ENCODE measurements around the gene INKA1. TPM values are rescaled to one million over a fixed set of nuclear protein-coding genes. Genes with fewer than 3 reads are reported as not detected.

Gene INKA1
- polyA plus RNA-seq, 1 donor (not counting 4 experiments of a cell fraction or from before 2014, with no cell fraction given), result 10.1 TPM

DNA sequence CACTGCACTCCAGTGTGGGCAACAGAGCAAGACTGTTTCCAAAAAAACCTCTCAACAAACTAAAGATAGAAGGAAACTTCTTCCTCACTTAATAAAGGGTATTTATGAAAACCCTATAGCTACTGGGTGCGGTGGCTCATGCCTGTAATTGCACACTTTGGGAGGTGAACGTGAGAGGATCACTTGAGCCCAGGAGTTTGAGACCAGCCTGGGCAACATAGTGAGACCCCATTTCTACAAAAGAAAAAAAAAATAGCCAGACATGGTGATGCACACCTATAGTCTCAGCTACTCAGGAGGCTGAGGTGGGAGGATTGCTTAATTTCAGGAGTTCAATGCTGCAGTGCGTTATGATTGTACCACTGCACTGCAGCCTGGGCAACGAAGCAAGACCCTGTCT is 39.1 kb upstream of the INKA1 start:
- no peaks in the 10 kb centered on the region for H4K20me1 ChIP-seq (ENCODE audit: control insufficient read depth, extremely low read depth, insufficient read depth, low read length)
- H2AFZ ChIP-seq (ENCODE audit: control insufficient read depth, low read length), result no peak overlapping the region
- H3K4me3 ChIP-seq (ENCODE audit: control insufficient read depth in 2 of 3, extremely low read depth in 1 of 3, insufficient read depth in 2 of 3, low read depth in 1 of 3, low read length in 3 of 3), result no peak overlapping the region
- no peak overlapping the region for H3K9ac ChIP-seq (ENCODE audit: control insufficient read depth, extremely low read depth, insufficient read depth, low read length)
- no peak for FAIRE-seq
- H3K4me1 ChIP-seq (ENCODE audit: control insufficient read depth, extremely low read depth, insufficient read depth, low read length), result no peaks in the 10 kb centered on the region
- no peaks in the 10 kb centered on the region for H3K36me3 ChIP-seq (ENCODE audit: control insufficient read depth in 2 of 2, extremely low read depth in 1 of 2, insufficient read depth in 2 of 2, low read length in 2 of 2)
- no peak overlapping the region for H3K27ac ChIP-seq (ENCODE audit: control insufficient read depth, insufficient read depth, low read length)
- no peak for DNase-seq (ENCODE audit: low read depth, low spot score)
- no peaks in the 10 kb centered on the region for H3K27me3 ChIP-seq (ENCODE audit: control insufficient read depth, extremely low read depth, insufficient read depth, low read length)
- TF ChIP-seq, protein P1, sequence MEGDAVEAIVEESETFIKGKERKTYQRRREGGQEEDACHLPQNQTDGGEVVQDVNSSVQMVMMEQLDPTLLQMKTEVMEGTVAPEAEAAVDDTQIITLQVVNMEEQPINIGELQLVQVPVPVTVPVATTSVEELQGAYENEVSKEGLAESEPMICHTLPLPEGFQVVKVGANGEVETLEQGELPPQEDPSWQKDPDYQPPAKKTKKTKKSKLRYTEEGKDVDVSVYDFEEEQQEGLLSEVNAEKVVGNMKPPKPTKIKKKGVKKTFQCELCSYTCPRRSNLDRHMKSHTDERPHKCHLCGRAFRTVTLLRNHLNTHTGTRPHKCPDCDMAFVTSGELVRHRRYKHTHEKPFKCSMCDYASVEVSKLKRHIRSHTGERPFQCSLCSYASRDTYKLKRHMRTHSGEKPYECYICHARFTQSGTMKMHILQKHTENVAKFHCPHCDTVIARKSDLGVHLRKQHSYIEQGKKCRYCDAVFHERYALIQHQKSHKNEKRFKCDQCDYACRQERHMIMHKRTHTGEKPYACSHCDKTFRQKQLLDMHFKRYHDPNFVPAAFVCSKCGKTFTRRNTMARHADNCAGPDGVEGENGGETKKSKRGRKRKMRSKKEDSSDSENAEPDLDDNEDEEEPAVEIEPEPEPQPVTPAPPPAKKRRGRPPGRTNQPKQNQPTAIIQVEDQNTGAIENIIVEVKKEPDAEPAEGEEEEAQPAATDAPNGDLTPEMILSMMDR (optimal IDR thresholded peaks at IDR 0.05 in 1 of 3, IDR thresholded peaks at IDR 0.05 in 1 of 3, conservative IDR thresholded peaks at IDR 0.05 in 1 of 3; ENCODE audit: extremely low read depth in 1 of 3, insufficient read depth in 2 of 3, low read length in 3 of 3), result no peak
- no peak for TF ChIP-seq EZH2 (IDR thresholded peaks at IDR 0.05; ENCODE audit: low read length)
- no peak overlapping the region for H3K4me2 ChIP-seq (ENCODE audit: control insufficient read depth, extremely low read depth, insufficient read depth, low read depth, low read length)
- dilution Hi-C loops (cut with MboI; ENCODE audit: extremely low pct_ligation_motif_present, low sequenced_read_pairs), result no loop called here
- no peaks in the 10 kb centered on the region for H3K9me3 ChIP-seq (ENCODE audit: control insufficient read depth, low read depth, low read length)
- H3K9me1 ChIP-seq (ENCODE audit: control insufficient read depth, extremely low read depth, insufficient read depth, low read length), result no peaks in the 10 kb centered on the region
- H3K79me2 ChIP-seq (ENCODE audit: control insufficient read depth, insufficient read depth, low read length), result peaks cover 40% of the 10 kb centered on the region

GRCh38 chr3:49769286-49769915 is 33.7 kb upstream of the INKA1 start:
- FAIRE-seq (no peak), DNase-seq (ENCODE audit: low read depth, low spot score) (no peak)
- dilution Hi-C loops (cut with MboI; ENCODE audit: extremely low pct_ligation_motif_present, low sequenced_read_pairs), result no loop called here
- Histone ChIP-seq H3K4me3 (ENCODE audit: control insufficient read depth in 2 of 3, extremely low read depth in 1 of 3, insufficient read depth in 2 of 3, low read depth in 1 of 3, low read length in 3 of 3) (no peak overlapping the region), H2AFZ (ENCODE audit: control insufficient read depth, low read length) (no peak overlapping the region), H3K27me3 (ENCODE audit: control insufficient read depth, extremely low read depth, insufficient read depth, low read length) (no peaks in the 10 kb centered on the region), H3K27ac (ENCODE audit: control insufficient read depth, insufficient read depth, low read length) (no peak overlapping the region), H4K20me1 (ENCODE audit: control insufficient read depth, extremely low read depth, insufficient read depth, low read length) (peaks cover 4% of the 10 kb centered on the region), H3K9me3 (ENCODE audit: control insufficient read depth, low read depth, low read length) (no peaks in the 10 kb centered on the region), H3K4me1 (ENCODE audit: control insufficient read depth, extremely low read depth, insufficient read depth, low read length) (no peaks in the 10 kb centered on the region), H3K9me1 (ENCODE audit: control insufficient read depth, extremely low read depth, insufficient read depth, low read length) (peaks cover 3% of the 10 kb centered on the region), H3K4me2 (ENCODE audit: control insufficient read depth, extremely low read depth, insufficient read depth, low read depth, low read length) (no peak overlapping the region), H3K79me2 (ENCODE audit: control insufficient read depth, insufficient read depth, low read length) (peaks cover 59% of the 10 kb centered on the region), H3K36me3 (ENCODE audit: control insufficient read depth in 2 of 2, extremely low read depth in 1 of 2, insufficient read depth in 2 of 2, low read length in 2 of 2) (peaks cover 3% of the 10 kb centered on the region in 2 experiments), H3K9ac (ENCODE audit: control insufficient read depth, extremely low read depth, insufficient read depth, low read length) (no peak overlapping the region)
- TF ChIP-seq, protein P1 (optimal IDR thresholded peaks at IDR 0.05 in 1 of 3, IDR thresholded peaks at IDR 0.05 in 1 of 3, conservative IDR thresholded peaks at IDR 0.05 in 1 of 3; ENCODE audit: extremely low read depth in 1 of 3, insufficient read depth in 2 of 3, low read length in 3 of 3), result no peak
- TF ChIP-seq EZH2 (IDR thresholded peaks at IDR 0.05; ENCODE audit: low read length), result no peak
